ENCODE data around the gene BCL7C. TPM values are rescaled to one million over a fixed set of nuclear protein-coding genes. Genes with fewer than 3 reads are reported as not detected.

Gene BCL7C
- total and polyA plus RNA-seq, 2 of the 13 experiments (the other 11 are each of a cell fraction or from before 2014, with no cell fraction given) = 17.7 to 33.8 TPM

- TF ChIP-seq ZBTB10 (CRISPR knock-in tag; IDR thresholded peaks at IDR 0.05; ENCODE audit: borderline replicate concordance) (no peak), SETDB1 (CRISPR knock-in tag; IDR thresholded peaks at IDR 0.05; ENCODE audit: borderline replicate concordance) (no peak), HDAC6 (IDR thresholded peaks at IDR 0.05; ENCODE audit: low read depth, low read length) (no peak), ATF2 (CRISPR knock-in tag; IDR thresholded peaks at IDR 0.05) (no peak; the same call in 1 of the 2 replicates), TCF12 (IDR thresholded peaks at IDR 0.05) (no peak), TCF12 (CRISPR knock-in tag; IDR thresholded peaks at IDR 0.05) (no peak), RBAK (CRISPR knock-in tag; IDR thresholded peaks at IDR 0.05) (no peak), RFX5 (IDR thresholded peaks at IDR 0.05; ENCODE audit: low read depth, low read length) (0 out of 2 replicates have a peak, but pooled peaks have one; percentile 26), ZFP62 (CRISPR knock-in tag; IDR thresholded peaks at IDR 0.05) (no peak), MEIS2 (CRISPR knock-in tag; IDR thresholded peaks at IDR 0.05) (no peak), CBX5 (CRISPR knock-in tag; IDR thresholded peaks at IDR 0.05; ENCODE audit: borderline replicate concordance) (0 out of 2 replicates have a peak, but pooled peaks have one; percentile 35), DMTF1 (CRISPR knock-in tag; IDR thresholded peaks at IDR 0.05) (no peak), NKX3-1 (CRISPR knock-in tag; IDR thresholded peaks at IDR 0.05) (no peak), ARID5B (CRISPR knock-in tag; IDR thresholded peaks at IDR 0.05) (no peak), DPF2 (CRISPR knock-in tag; IDR thresholded peaks at IDR 0.05; ENCODE audit: borderline replicate concordance, low read depth) (no peak), TRIM22 (IDR thresholded peaks at IDR 0.05) (no peak)
These were observed 29.2 kb upstream of the BCL7C start (continued) for GRCh38 chr16:30922960-30923535.

All from HepG2 (cell line).